Tibial nerve (tissue), 4 donors: Measurements from ENCODE around the gene CLCN7. TPM values are rescaled to one million over a fixed set of nuclear protein-coding genes. Genes with fewer than 3 reads are reported as not detected.

Experiments
- DNase-seq, 2 donors: peaks; one replicate each; pipeline ENCODE4 v3.0.0-alpha.2; 2019; ENCODE audit warnings: low spot score in 2 of 2
- H3K27ac ChIP-seq, 4 donors: fragments of 200-600 bp; sonication (generic) in 3 of 4; one replicate each; pipeline ENCODE4 v1.5.1; 2017 to 2019; ENCODE audit warnings: mild to moderate bottlenecking in 1 of 4
- H3K27me3 ChIP-seq, 2 donors: fragments of 200-600 bp; sonication (generic) in 1 of 2; one replicate each; pipeline versions ENCODE4 v1.5.1 to v1.6.0; 2017 to 2019
- H3K36me3 ChIP-seq, 3 donors: fragments of 200-600 bp; sonication (generic); one replicate each; pipeline ENCODE4 v1.5.1; 2018 to 2019
- H3K4me1 ChIP-seq, 4 donors: fragments of 200-600 bp; sonication (generic) in 3 of 4; one replicate each; pipeline ENCODE4 v1.5.1; 2017 to 2019
- H3K4me3 ChIP-seq, 4 donors: fragments of 200-600 bp; sonication (generic) in 3 of 4; one replicate each; pipeline ENCODE4 v1.5.1; 2017 to 2019; ENCODE audit warnings: mild to moderate bottlenecking in 1 of 4, moderate library complexity in 1 of 4
- H3K9me3 ChIP-seq, 4 donors: fragments of 200-600 bp; sonication (generic) in 3 of 4; one replicate each; pipeline ENCODE4 v1.5.1; 2017 to 2019
- CTCF ChIP-seq, 5 experiments: fragments of 200-600 bp in 3 of 5; fragments of 450-650 bp in 2 of 5; sonication (generic) in 3 of 5; IDR thresholded peaks; one replicate each; pipeline ENCODE4 v1.5.1; 2016 to 2019; ENCODE audit warnings: antibody characterized with exemption in 5 of 5, mild to moderate bottlenecking in 3 of 5, moderate library complexity in 2 of 5
- EP300 ChIP-seq, 2 donors: sonication (generic); formaldehyde crosslinking; IDR thresholded peaks; one replicate each; pipeline ENCODE4 v1.6.1; 2017; ENCODE audit warnings: antibody characterized with exemption in 2 of 2, mild to moderate bottlenecking in 1 of 2
- POLR2A ChIP-seq, 2 donors: fragments of 450-650 bp; IDR thresholded peaks; one replicate each; pipeline ENCODE4 v1.6.1; 2017; ENCODE audit warnings: antibody characterized with exemption in 2 of 2, mild to moderate bottlenecking in 2 of 2, moderate library complexity in 2 of 2
- WGBS, 2 donors: methylation state at CpG; one replicate each; pipeline ENCODE4 v1.1.5; 2018; 5-methylcytosine and 5-hydroxymethylcytosine counted together
- total RNA-seq, 4 donors: library from RNA; depleted of rRNA; stranded (reverse); fragments of >200 nt; gene quantifications; one replicate each; pipeline ENCODE4 v1.1.0, GENCODE V29; 2016

The CLCN7 gene
- total RNA-seq, 4 donors from 2014 or later, result 38.7 to 136 (median 73.1) TPM

GRCh38 chr16:1432388-1433262 lies 42.2 kb downstream of the CLCN7 start:
- Histone ChIP-seq H3K27me3 (peaks cover 0 to 23% of the 10 kb centered on the region in 2 donors), H3K4me3 (no peak overlapping the region), H3K27ac (no peak overlapping the region), H3K9me3 (no peaks in the 10 kb centered on the region), H3K36me3 (peaks cover 0 to 45% (median 0%) of the 10 kb centered on the region in 3 donors), H3K4me1 (peaks cover 0 to 6% (median 5%) of the 10 kb centered on the region in 4 donors)
- no peak for TF ChIP-seq EP300 (IDR thresholded peaks at IDR 0.05)
- no peak for TF ChIP-seq CTCF (IDR thresholded peaks at IDR 0.05)
- no peak for TF ChIP-seq POLR2A (IDR thresholded peaks at IDR 0.05)
- 74 to 75% methylated on average over 51 to 57 of the region's 63 CpGs for WGBS, 2 donors
- DNase-seq, result no peak

- TF ChIP-seq CTCF (IDR thresholded peaks at IDR 0.05), result no peak
- TF ChIP-seq POLR2A (IDR thresholded peaks at IDR 0.05), result no peak
- TF ChIP-seq EP300 (IDR thresholded peaks at IDR 0.05), result no peak
Measured at GRCh38 chr16:1431497-1432270, 43.1 kb downstream of the CLCN7 start.

GRCh38 chr16:1430759-1431496 lies 43.9 kb downstream of the CLCN7 start, which contains the start of gene PERCC1:
TSS of gene PERCC1 (plus strand) at chr16:1431078. CDS start at chr16:1432594, 1,516 bp downstream.
- Histone ChIP-seq H3K9me3 (no peaks in the 10 kb centered on the region), H3K4me3 (no peak within 1 kb of the TSS), H3K27me3 (peaks cover 0 to 23% of the 10 kb centered on the region in 2 donors), H3K27ac (no peak within 1 kb of the TSS), H3K4me1 (peaks cover 0 to 6% (median 5%) of the 10 kb centered on the region in 4 donors), H3K36me3 (peaks cover 0 to 28% (median 0%) of the 10 kb centered on the region in 3 donors)
- TF ChIP-seq CTCF (IDR thresholded peaks at IDR 0.05), result no peak
- TF ChIP-seq POLR2A (IDR thresholded peaks at IDR 0.05), result no peak
- no peak for TF ChIP-seq EP300 (IDR thresholded peaks at IDR 0.05)
- WGBS, 2 donors, result 45 to 49% methylated on average over 16 to 31 of the region's 35 CpGs
- no peak for DNase-seq

More at GRCh38 chr16:1431497-1432270, 43.1 kb downstream of the CLCN7 start:
- Histone ChIP-seq H3K4me3 (no peak overlapping the region), H3K36me3 (peaks cover 0 to 36% (median 0%) of the 10 kb centered on the region in 3 donors), H3K9me3 (no peaks in the 10 kb centered on the region), H3K27me3 (peaks cover 0 to 23% of the 10 kb centered on the region in 2 donors), H3K4me1 (peaks cover 0 to 6% (median 5%) of the 10 kb centered on the region in 4 donors), H3K27ac (no peak overlapping the region)
- DNase-seq, result no peak
- WGBS, 2 donors, result 72 to 76% methylated on average over 16 to 20 of the region's 20 CpGs

GRCh38 chr16:1430214-1430758 lies 44.5 kb downstream of the CLCN7 start:
- no peak for DNase-seq
- no peak for TF ChIP-seq CTCF (IDR thresholded peaks at IDR 0.05)
- TF ChIP-seq EP300 (IDR thresholded peaks at IDR 0.05), result no peak
- TF ChIP-seq POLR2A (IDR thresholded peaks at IDR 0.05), result no peak
- 59 to 67% methylated on average over 6 to 9 of the region's 14 CpGs for WGBS, 2 donors
- Histone ChIP-seq H3K4me1 (peaks cover 0 to 6% (median 5%) of the 10 kb centered on the region in 4 donors), H3K27ac (no peak overlapping the region), H3K36me3 (peaks cover 0 to 22% (median 0%) of the 10 kb centered on the region in 3 donors), H3K27me3 (peaks cover 0 to 23% of the 10 kb centered on the region in 2 donors), H3K4me3 (no peak overlapping the region), H3K9me3 (no peaks in the 10 kb centered on the region)
